ENCODE measurements around the gene A2ML1. TPM values are rescaled to one million over a fixed set of nuclear protein-coding genes. Genes with fewer than 3 reads are reported as not detected.
"Not testable (repeated sequence)": the region's sequence is repeated elsewhere in the genome, so short reads cannot be mapped to it uniquely, and the experiment has no call there.

A2ML1 gene
- total and polyA plus RNA-seq, 2 donors from 2014 or later = not detected

DNA sequence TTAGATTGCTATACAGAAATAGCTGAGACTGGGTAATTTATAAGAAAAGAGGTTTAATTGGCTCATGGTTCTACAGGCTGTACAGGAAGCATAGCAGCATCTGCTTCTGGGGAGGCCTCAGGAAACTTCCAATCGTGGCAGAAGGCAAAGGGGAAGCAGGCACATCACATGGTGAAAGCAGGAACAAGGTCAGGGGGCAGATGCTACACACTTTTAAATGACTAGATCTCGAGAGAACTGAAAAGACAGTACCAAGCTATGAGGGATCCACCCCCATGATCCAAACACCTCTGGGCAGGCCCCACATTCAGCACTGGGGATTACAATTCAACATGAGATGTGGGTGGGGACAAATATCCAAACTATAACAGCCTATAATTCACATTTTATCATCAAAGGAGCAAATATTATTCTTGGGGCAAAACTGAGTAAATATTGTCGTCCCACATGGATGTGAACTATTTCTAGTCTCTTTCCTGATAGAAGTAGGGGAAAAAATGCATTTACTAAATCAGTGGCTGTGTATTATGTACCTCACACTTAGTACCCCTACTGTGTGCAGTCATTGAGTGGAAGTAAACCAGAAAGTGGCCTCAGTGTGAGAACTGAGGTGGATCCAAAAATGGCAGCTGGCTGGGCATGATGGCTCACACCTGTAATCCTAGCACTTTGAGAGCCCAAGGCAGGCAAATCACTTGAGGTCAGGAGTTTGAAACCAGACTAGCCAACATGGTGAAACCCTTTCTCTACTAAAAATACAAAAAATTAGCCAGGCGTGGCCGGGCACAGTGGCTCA is 25.4 kb upstream of the A2ML1 start:
- FAIRE-seq (no peak), DNase-seq (no peak)
- Histone ChIP-seq H3K4me1 (ENCODE audit: control insufficient read depth in 2 of 3, insufficient read depth in 2 of 3, low read depth in 1 of 3, low read length in 3 of 3) (no peaks in the 10 kb centered on the region), H3K4me3 (ENCODE audit: low read length in 3 of 3) (no peak overlapping the region), H3K27ac (ENCODE audit: low read depth in 2 of 2, low read length in 2 of 2) (no peak overlapping the region), H3K36me3 (ENCODE audit: control insufficient read depth in 2 of 3, insufficient read depth in 3 of 3, low read length in 3 of 3) (no peaks in the 10 kb centered on the region), H3K27me3 (ENCODE audit: control insufficient read depth, insufficient read depth, low read length) (no peaks in the 10 kb centered on the region), H3K9me3 (ENCODE audit: control insufficient read depth in 2 of 3, insufficient read depth in 1 of 3, low read length in 3 of 3) (no peaks in the 10 kb centered on the region), H3K9ac (ENCODE audit: low read length in 3 of 3) (no peak overlapping the region)
- TF ChIP-seq, protein P1, sequence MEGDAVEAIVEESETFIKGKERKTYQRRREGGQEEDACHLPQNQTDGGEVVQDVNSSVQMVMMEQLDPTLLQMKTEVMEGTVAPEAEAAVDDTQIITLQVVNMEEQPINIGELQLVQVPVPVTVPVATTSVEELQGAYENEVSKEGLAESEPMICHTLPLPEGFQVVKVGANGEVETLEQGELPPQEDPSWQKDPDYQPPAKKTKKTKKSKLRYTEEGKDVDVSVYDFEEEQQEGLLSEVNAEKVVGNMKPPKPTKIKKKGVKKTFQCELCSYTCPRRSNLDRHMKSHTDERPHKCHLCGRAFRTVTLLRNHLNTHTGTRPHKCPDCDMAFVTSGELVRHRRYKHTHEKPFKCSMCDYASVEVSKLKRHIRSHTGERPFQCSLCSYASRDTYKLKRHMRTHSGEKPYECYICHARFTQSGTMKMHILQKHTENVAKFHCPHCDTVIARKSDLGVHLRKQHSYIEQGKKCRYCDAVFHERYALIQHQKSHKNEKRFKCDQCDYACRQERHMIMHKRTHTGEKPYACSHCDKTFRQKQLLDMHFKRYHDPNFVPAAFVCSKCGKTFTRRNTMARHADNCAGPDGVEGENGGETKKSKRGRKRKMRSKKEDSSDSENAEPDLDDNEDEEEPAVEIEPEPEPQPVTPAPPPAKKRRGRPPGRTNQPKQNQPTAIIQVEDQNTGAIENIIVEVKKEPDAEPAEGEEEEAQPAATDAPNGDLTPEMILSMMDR (IDR thresholded peaks at IDR 0.05; ENCODE audit: borderline replicate concordance, extremely low read depth, insufficient read depth) = no peak
- intact Hi-C loops (cut with DNase I) = no loop called here

DNA sequence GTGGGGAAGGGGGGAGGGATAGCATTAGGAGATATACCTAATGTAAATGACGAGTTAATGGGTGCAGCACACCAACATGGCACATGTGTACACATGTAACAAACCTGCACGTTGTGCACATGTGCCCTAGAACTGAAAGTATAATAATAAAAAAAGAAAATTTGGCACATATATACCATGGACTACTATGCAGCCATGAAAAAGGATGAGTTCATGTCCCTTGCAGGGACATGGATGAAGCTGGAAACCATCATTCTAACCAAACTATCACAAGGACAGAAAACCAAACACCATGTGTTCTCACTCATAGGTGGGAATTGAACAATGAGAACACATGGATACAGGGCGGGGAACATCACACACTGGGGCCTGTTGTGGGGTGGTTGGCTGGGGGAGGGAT is 21.2 kb upstream of the A2ML1 start:
- H3K4me3 ChIP-seq (ENCODE audit: low read length in 3 of 3); H3K36me3 ChIP-seq (ENCODE audit: control insufficient read depth in 2 of 3, insufficient read depth in 3 of 3, low read length in 3 of 3); H3K9me3 ChIP-seq (ENCODE audit: control insufficient read depth in 2 of 3, insufficient read depth in 1 of 3, low read length in 3 of 3); H3K9ac ChIP-seq (ENCODE audit: low read length in 3 of 3); H3K27me3 ChIP-seq (ENCODE audit: control insufficient read depth, insufficient read depth, low read length); intact Hi-C loops (cut with DNase I); H3K27ac ChIP-seq (ENCODE audit: low read depth in 2 of 2, low read length in 2 of 2); DNase-seq; FAIRE-seq; H3K4me1 ChIP-seq (ENCODE audit: control insufficient read depth in 2 of 3, insufficient read depth in 2 of 3, low read depth in 1 of 3, low read length in 3 of 3): not testable (repeated sequence)

DNA sequence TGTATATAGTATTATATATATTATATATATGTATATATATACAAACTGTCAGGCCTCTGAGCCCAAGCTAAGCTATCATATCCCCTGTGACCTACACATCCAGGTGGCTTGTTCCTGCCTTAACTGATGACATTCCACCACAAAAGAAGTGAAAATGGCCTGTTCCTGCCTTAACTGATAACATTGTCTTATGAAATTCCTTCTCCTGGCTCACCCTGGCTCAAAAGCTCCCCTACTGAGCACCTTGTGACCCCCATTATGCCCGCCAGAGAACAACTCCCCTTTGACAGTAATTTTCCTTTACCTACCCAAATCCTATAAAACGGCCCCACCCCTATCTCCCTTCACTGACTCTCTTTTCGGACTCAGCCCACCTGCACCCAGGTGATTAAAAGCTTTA is 17.6 kb upstream of the A2ML1 start:
- H3K27ac ChIP-seq (ENCODE audit: low read depth in 2 of 2, low read length in 2 of 2); H3K9ac ChIP-seq (ENCODE audit: low read length in 3 of 3); H3K27me3 ChIP-seq (ENCODE audit: control insufficient read depth, insufficient read depth, low read length); intact Hi-C loops (cut with DNase I); H3K9me3 ChIP-seq (ENCODE audit: control insufficient read depth in 2 of 3, insufficient read depth in 1 of 3, low read length in 3 of 3); H3K4me1 ChIP-seq (ENCODE audit: control insufficient read depth in 2 of 3, insufficient read depth in 2 of 3, low read depth in 1 of 3, low read length in 3 of 3); H3K4me3 ChIP-seq (ENCODE audit: low read length in 3 of 3); DNase-seq; FAIRE-seq; H3K36me3 ChIP-seq (ENCODE audit: control insufficient read depth in 2 of 3, insufficient read depth in 3 of 3, low read length in 3 of 3): not testable (repeated sequence)

DNA sequence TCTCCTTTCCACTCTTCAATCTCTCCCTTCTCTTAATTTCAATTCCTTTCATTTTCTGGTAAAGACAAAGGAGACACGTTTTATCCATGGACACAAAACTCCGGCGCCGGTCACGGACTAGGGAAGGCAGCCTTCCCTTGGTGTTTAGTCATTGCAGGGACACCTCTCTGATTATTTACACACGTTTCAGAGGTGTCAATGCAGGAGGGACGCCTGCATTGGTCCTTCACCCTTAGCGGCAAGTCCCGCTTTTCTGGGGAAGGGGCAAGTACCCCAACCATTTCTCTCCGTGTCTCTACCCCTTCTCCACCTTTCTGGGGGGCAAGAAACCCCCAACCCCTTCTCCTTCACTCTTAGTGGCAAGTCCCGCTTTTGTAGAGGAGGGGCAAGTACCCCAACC is 16.9 kb upstream of the A2ML1 start:
- H3K27ac ChIP-seq (ENCODE audit: low read depth in 2 of 2, low read length in 2 of 2); H3K4me3 ChIP-seq (ENCODE audit: low read length in 3 of 3); DNase-seq; H3K27me3 ChIP-seq (ENCODE audit: control insufficient read depth, insufficient read depth, low read length); H3K9me3 ChIP-seq (ENCODE audit: control insufficient read depth in 2 of 3, insufficient read depth in 1 of 3, low read length in 3 of 3); H3K9ac ChIP-seq (ENCODE audit: low read length in 3 of 3); intact Hi-C loops (cut with DNase I); H3K4me1 ChIP-seq (ENCODE audit: control insufficient read depth in 2 of 3, insufficient read depth in 2 of 3, low read depth in 1 of 3, low read length in 3 of 3); FAIRE-seq; H3K36me3 ChIP-seq (ENCODE audit: control insufficient read depth in 2 of 3, insufficient read depth in 3 of 3, low read length in 3 of 3): not testable (repeated sequence)

DNA sequence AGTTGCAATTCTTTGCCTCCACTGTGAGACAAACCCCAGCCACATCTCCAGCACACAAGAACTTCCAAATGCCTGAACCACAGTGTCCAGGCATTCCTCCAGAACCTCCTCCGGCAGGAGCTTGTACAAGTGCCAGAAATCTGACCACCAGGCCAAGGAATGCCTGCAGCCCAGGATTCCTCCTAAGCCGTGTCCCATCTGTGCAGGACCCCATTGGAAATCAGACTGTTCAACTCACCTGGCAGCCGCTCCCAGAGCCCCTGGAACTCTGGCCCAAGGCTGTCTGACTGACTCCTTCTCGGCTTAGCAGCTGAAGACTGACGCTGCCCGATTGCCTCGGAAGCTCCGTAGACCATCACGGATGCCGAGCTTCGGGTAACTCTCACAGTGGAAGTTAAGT is 15.3 kb upstream of the A2ML1 start:
- H3K27me3 ChIP-seq (ENCODE audit: control insufficient read depth, insufficient read depth, low read length); DNase-seq; H3K4me1 ChIP-seq (ENCODE audit: control insufficient read depth in 2 of 3, insufficient read depth in 2 of 3, low read depth in 1 of 3, low read length in 3 of 3); H3K9ac ChIP-seq (ENCODE audit: low read length in 3 of 3); FAIRE-seq; H3K27ac ChIP-seq (ENCODE audit: low read depth in 2 of 2, low read length in 2 of 2); intact Hi-C loops (cut with DNase I); H3K9me3 ChIP-seq (ENCODE audit: control insufficient read depth in 2 of 3, insufficient read depth in 1 of 3, low read length in 3 of 3); H3K4me3 ChIP-seq (ENCODE audit: low read length in 3 of 3); H3K36me3 ChIP-seq (ENCODE audit: control insufficient read depth in 2 of 3, insufficient read depth in 3 of 3, low read length in 3 of 3): not testable (repeated sequence)

DNA sequence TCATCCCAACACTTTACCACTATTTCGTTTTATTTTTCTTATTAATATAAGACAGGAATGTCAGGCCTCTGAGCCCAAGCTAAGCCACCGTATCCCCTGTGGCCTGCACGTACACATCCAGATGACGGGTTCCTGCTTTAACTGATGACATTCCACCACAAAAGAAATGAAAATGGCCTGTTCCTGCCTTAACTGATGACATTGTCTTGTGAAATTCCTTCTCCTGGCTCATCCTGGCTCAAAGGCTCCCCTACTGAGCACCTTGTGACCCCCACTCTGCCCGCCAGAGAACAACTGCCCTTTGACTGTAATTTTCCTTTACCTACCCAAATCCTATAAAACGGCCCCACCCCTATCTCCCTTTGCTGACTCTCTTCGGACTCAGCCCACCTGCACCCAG is 12.3 kb upstream of the A2ML1 start:
- FAIRE-seq; H3K4me1 ChIP-seq (ENCODE audit: control insufficient read depth in 2 of 3, insufficient read depth in 2 of 3, low read depth in 1 of 3, low read length in 3 of 3); H3K9ac ChIP-seq (ENCODE audit: low read length in 3 of 3); H3K27me3 ChIP-seq (ENCODE audit: control insufficient read depth, insufficient read depth, low read length); H3K27ac ChIP-seq (ENCODE audit: low read depth in 2 of 2, low read length in 2 of 2); H3K36me3 ChIP-seq (ENCODE audit: control insufficient read depth in 2 of 3, insufficient read depth in 3 of 3, low read length in 3 of 3); H3K9me3 ChIP-seq (ENCODE audit: control insufficient read depth in 2 of 3, insufficient read depth in 1 of 3, low read length in 3 of 3); H3K4me3 ChIP-seq (ENCODE audit: low read length in 3 of 3); DNase-seq; intact Hi-C loops (cut with DNase I): not testable (repeated sequence)

Data from kidney (tissue), 14 donors.